Esophagus squamous epithelium (tissue), 5 donors: ENCODE data around the gene SNX8. TPM values are rescaled to one million over a fixed set of nuclear protein-coding genes. Genes with fewer than 3 reads are reported as not detected.

Experiments used
- DNase-seq: peaks from one replicate; lab custom pipeline; 2025; lab: John Stamatoyannopoulos, UW
- H3K27ac ChIP-seq, 4 donors: fragments of 200-600 bp; sonication (generic); one replicate each; pipeline ENCODE4 v1.5.1; 2016 to 2019; ENCODE audit warnings: mild to moderate bottlenecking in 1 of 4
- H3K27me3 ChIP-seq, 4 donors: fragments of 200-600 bp; sonication (generic); 1 replicate in 3 of 4; 2 replicates in 1 of 4; pipeline versions ENCODE4 v1.5.1 to v1.6.0; 2017 to 2021; ENCODE audit warnings: antibody characterized with exemption in 1 of 4
- H3K36me3 ChIP-seq, 3 donors: fragments of 200-600 bp; sonication (generic); one replicate each; pipeline ENCODE4 v1.5.1; 2016 to 2019
- H3K4me1 ChIP-seq, 3 donors: fragments of 200-600 bp; sonication (generic); one replicate each; pipeline ENCODE4 v1.5.1; 2017 to 2019
- H3K4me3 ChIP-seq, 4 donors: fragments of 200-600 bp; sonication (generic); 1 replicate in 3 of 4; 2 replicates in 1 of 4; pipeline ENCODE4 v1.5.1; 2016 to 2019; ENCODE audit warnings: mild to moderate bottlenecking in 2 of 4, moderate library complexity in 1 of 4
- H3K9me3 ChIP-seq, 3 donors: fragments of 200-600 bp; sonication (generic); one replicate each; pipeline ENCODE4 v1.5.1; 2016 to 2019
- CTCF ChIP-seq, 6 experiments: fragments of 450-650 bp in 4 of 6; fragments of 200-600 bp in 2 of 6; sonication (generic) in 2 of 6; IDR thresholded peaks; one replicate each; pipeline ENCODE4 v1.5.1; 2016 to 2019; ENCODE audit warnings: antibody characterized with exemption in 6 of 6, mild to moderate bottlenecking in 4 of 6, moderate library complexity in 4 of 6
- POLR2A ChIP-seq, 4 donors: fragments of 450-650 bp; IDR thresholded peaks; one replicate each; pipeline ENCODE4 v1.6.1; 2017; ENCODE audit warnings: antibody characterized with exemption in 4 of 4, mild to moderate bottlenecking in 4 of 4, moderate library complexity in 3 of 4
- WGBS, 2 donors: methylation state at CpG; one replicate each; pipeline ENCODE4 v1.1.5; 2018; 5-methylcytosine and 5-hydroxymethylcytosine counted together
- intact Hi-C: fragments of 100-400 bp; cut with DNase I; formaldehyde crosslinking; loops from one replicate; pipeline ENCODE4 v1.15.0; 2022
- total RNA-seq, 4 donors: library from RNA; depleted of rRNA; stranded (reverse); fragments of >200 nt; gene quantifications; one replicate each; pipeline ENCODE4 v1.1.0, GENCODE V29; 2016
- donor health status: DM: yes; HTN: yes; CAD: no.

Gene SNX8
- total RNA-seq, 4 donors from 2014 or later = 4.7 to 17.9 (median 12.5) TPM

GRCh38 chr7:2245883-2246675, 68.2 kb downstream of the SNX8 start:
- no peak for TF ChIP-seq CTCF (IDR thresholded peaks at IDR 0.05)
- no peak for TF ChIP-seq POLR2A (IDR thresholded peaks at IDR 0.05)
- H3K4me3 ChIP-seq = no peak overlapping the region
- H3K27ac ChIP-seq = no peak overlapping the region
- DNase-seq = no peak
- H3K36me3 ChIP-seq = peaks cover 0 to 13% (median 0%) of the 10 kb centered on the region in 3 donors
- WGBS, 2 donors = 57 to 82% methylated on average over 6 to 12 of the region's 22 CpGs
- no peaks in the 10 kb centered on the region for H3K9me3 ChIP-seq
- peaks cover 11 to 36% (median 11%) of the 10 kb centered on the region in 3 donors for H3K4me1 ChIP-seq
- H3K27me3 ChIP-seq = no peaks in the 10 kb centered on the region
- intact Hi-C loops = loop anchor here (10.0 kb wide), 1 partner anchor 109 kb away; the partner anchor contains the start of gene EIF3B

GRCh38 chr7:2244404-2244995, 69.7 kb downstream of the SNX8 start:
- Histone ChIP-seq H3K4me3 (no peak overlapping the region), H3K27me3 (no peaks in the 10 kb centered on the region), H3K36me3 (peaks cover 0 to 4% (median under 1%) of the 10 kb centered on the region in 3 donors), H3K4me1 (peaks cover 14 to 44% (median 17%) of the 10 kb centered on the region in 3 donors), H3K27ac (no peak overlapping the region), H3K9me3 (no peaks in the 10 kb centered on the region)
- intact Hi-C loops = loop anchor here (10.0 kb wide), 1 partner anchor 110 kb away; the partner anchor contains the start of gene EIF3B
- 74 to 95% methylated on average over 12 to 15 of the region's 25 CpGs for WGBS, 2 donors
- TF ChIP-seq POLR2A (IDR thresholded peaks at IDR 0.05) = no peak
- no peak for TF ChIP-seq CTCF (IDR thresholded peaks at IDR 0.05)
- no peak for DNase-seq

- Histone ChIP-seq H3K27ac (no peak overlapping the region), H3K4me1 (peaks cover 7 to 34% (median 17%) of the 10 kb centered on the region in 3 donors), H3K36me3 (peaks cover 5 to 14% (median 6%) of the 10 kb centered on the region in 3 donors), H3K27me3 (no peaks in the 10 kb centered on the region), H3K4me3 (no peak overlapping the region), H3K9me3 (no peaks in the 10 kb centered on the region)
- TF ChIP-seq CTCF (IDR thresholded peaks at IDR 0.05) = no peak
- no peak for TF ChIP-seq POLR2A (IDR thresholded peaks at IDR 0.05)
- intact Hi-C loops = loop anchor here (10.0 kb wide), 1 partner anchor 111 kb away; the partner anchor contains the start of gene EIF3B
- WGBS, 2 donors = 57 to 76% methylated on average over 4 to 6 of the region's 12 CpGs
- DNase-seq = no peak
Observed at GRCh38 chr7:2243458-2243857, 70.8 kb downstream of the SNX8 start.

- 20 to 26% methylated on average over 19 of the region's 21 CpGs for WGBS, 2 donors
Observed at GRCh38 chr7:2242541-2243429, 71.5 kb downstream of the SNX8 start.

More at GRCh38 chr7:2242541-2243429, 71.5 kb downstream of the SNX8 start:
- H3K4me3 ChIP-seq = peak overlapping the region; percentile 60 to 100 (median 96)
- DNase-seq = no peak
- intact Hi-C loops = loop anchor here (10.0 kb wide), 1 partner anchor 112 kb away; the partner anchor contains the start of gene EIF3B
- H3K9me3 ChIP-seq = no peaks in the 10 kb centered on the region
- peaks cover 6 to 21% (median 7%) of the 10 kb centered on the region in 3 donors for H3K36me3 ChIP-seq
- no peak for TF ChIP-seq POLR2A (IDR thresholded peaks at IDR 0.05)
- peak in 2 of 6 experiments; percentile 27 to 32 for TF ChIP-seq CTCF (IDR thresholded peaks at IDR 0.05)
- H3K27me3 ChIP-seq = no peaks in the 10 kb centered on the region
- peaks cover 7 to 35% (median 17%) of the 10 kb centered on the region in 3 donors for H3K4me1 ChIP-seq
- peak overlapping the region; percentile 63 to 91 (median 83) for H3K27ac ChIP-seq
